ENCODE measurements around the gene GOLGA6D. TPM values are rescaled to one million over a fixed set of nuclear protein-coding genes. Genes with fewer than 3 reads are reported as not detected.
A peak's percentile ranks its signal among the peaks of the same experiment; 100 is the strongest.
"Not testable (repeated sequence)": the region's sequence is repeated elsewhere in the genome, so short reads cannot be mapped to it uniquely, and the experiment has no call there.

Gene GOLGA6D
- total and polyA plus RNA-seq, 8 donors: 0.03 to 0.18 TPM; not detected in 6

DNA sequence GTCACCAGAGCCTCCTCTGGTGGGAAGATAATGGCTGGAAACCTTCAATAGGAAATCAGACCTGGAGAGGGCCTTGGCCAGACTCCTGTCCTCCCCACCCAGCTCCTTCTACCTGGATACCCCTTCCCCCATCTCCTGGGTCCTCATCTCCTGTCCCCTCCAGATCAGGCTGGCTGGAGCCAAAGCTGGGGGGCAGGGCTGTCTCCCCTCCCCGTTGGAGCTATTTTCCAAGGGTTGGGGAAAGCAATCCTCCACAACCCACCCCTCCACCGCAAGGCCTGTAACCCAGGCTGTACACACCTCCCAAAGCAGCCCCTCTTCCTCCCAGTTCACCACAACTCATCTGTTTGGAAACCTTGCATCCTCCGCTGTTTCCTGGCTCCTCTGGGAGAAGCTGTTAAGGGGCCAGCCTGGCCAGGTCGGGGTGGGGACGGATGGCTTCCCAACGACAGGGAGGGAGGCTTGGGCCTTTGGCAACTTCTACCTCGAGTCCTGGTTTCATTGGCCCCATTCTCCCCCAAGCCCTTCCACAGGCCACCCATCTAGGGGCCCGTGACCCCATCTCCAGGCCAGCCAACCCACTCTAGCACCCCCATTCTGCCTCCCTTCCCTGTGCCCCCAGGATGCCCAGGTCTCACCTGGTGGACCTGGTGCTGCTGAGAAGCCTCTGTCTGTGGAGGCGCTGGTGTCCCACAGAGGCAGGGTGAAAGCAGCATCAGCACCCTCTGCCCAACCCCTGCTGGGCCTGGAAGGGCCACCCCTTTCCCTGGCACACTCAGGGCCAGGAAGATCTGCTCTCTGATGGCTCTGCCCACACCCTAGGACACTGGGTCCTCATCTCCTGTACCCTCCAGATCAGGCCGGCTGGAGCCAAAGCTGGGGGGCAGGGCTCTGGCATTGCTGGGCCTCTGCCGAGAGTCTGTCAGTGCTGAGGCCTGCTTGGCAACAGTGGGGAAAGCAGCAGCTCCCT lies 46.6 kb upstream of the GOLGA6D start:
- no peak for DNase-seq
- Histone ChIP-seq H3K4me1 (no peaks in the 10 kb centered on the region), H3K27ac (no peak overlapping the region), H3K36me3 (no peaks in the 10 kb centered on the region), H3K9me3 (no peaks in the 10 kb centered on the region), H3K27me3 (peaks cover 0 to 68% (median 11%) of the 10 kb centered on the region in 3 donors), H3K4me3 (no peak overlapping the region)
- TF ChIP-seq POLR2A (IDR thresholded peaks at IDR 0.05) (no peak), EP300 (IDR thresholded peaks at IDR 0.05) (no peak), POLR2AphosphoS5 (IDR thresholded peaks at IDR 0.05) (no peak)
- TF ChIP-seq, protein P1, sequence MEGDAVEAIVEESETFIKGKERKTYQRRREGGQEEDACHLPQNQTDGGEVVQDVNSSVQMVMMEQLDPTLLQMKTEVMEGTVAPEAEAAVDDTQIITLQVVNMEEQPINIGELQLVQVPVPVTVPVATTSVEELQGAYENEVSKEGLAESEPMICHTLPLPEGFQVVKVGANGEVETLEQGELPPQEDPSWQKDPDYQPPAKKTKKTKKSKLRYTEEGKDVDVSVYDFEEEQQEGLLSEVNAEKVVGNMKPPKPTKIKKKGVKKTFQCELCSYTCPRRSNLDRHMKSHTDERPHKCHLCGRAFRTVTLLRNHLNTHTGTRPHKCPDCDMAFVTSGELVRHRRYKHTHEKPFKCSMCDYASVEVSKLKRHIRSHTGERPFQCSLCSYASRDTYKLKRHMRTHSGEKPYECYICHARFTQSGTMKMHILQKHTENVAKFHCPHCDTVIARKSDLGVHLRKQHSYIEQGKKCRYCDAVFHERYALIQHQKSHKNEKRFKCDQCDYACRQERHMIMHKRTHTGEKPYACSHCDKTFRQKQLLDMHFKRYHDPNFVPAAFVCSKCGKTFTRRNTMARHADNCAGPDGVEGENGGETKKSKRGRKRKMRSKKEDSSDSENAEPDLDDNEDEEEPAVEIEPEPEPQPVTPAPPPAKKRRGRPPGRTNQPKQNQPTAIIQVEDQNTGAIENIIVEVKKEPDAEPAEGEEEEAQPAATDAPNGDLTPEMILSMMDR (IDR thresholded peaks at IDR 0.05): no peak
- whole genome bisulfite sequencing, 5 donors: 78 to 83% (median 79%) methylated on average over 8 to 11 of the region's 11 CpGs
- intact Hi-C loops (cut with DNase I; ENCODE audit: low total_unique reads): no loop called here

DNA sequence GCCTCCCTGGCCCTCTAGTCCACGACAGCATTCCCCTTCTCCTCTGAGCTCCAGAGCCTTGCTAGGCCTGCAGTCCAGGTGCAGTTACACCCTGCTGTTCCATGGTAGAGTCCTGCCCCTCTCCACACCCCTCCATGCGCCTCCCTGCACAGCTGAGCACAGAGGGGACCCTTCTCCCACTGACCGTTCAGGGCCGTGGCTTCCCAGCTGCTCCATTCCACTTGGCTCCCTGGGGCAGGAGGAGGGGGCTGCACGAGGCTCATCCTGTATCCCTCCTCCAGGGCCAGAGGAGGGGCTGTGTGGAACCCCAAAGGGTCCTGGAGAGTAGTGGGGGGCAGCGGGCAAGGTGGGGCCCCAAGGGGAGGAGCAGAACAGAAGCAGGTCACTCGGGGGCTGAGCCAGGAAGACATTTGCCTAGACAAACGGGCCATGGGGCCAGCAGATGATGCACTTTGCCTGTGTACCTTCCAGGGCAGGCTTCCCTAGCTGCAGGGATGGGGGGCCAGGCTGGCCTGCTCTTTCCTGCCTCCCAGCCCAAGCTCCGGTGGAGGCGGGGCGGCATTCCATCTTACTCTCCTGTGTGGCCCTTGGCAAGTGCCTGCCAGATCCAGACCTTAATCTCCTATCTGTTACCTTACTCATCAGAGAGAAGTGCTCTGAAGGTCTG lies 45.2 kb upstream of the GOLGA6D start:
- Histone ChIP-seq H3K27me3 (peaks cover 0 to 55% (median 8%) of the 10 kb centered on the region in 3 donors), H3K36me3 (no peaks in the 10 kb centered on the region), H3K27ac (no peak overlapping the region), H3K9me3 (no peaks in the 10 kb centered on the region), H3K4me3 (no peak overlapping the region), H3K4me1 (no peaks in the 10 kb centered on the region)
- TF ChIP-seq, protein P1 (IDR thresholded peaks at IDR 0.05): no peak
- TF ChIP-seq POLR2AphosphoS5 (IDR thresholded peaks at IDR 0.05) (no peak), POLR2A (IDR thresholded peaks at IDR 0.05) (no peak), EP300 (IDR thresholded peaks at IDR 0.05) (no peak)
- intact Hi-C loops (cut with DNase I; ENCODE audit: low total_unique reads): no loop called here
- DNase-seq: no peak
- 61 to 78% (median 69%) methylated on average over 9 to 11 of the region's 11 CpGs for WGBS, 5 donors

DNA sequence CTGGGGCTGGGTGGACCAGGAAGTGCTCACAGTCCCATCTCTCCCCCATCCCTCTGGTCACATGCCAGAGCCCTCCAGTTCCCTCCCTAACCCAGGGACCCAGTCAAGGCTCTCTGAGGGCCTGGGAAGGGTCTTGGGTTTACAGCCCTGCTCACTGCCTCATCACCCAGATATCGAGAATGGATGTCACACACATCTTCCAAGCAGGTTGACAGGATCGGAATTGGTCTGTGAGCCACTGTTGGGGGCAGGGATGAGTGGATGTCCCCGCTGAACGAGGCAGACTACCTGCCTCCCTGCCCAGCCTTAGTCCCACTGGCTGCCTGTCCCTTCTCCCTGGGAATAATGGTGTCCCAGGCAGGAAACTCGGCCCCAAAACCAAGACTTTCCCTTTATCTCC lies 44.5 kb upstream of the GOLGA6D start:
- TF ChIP-seq, protein P1 (IDR thresholded peaks at IDR 0.05): no peak
- TF ChIP-seq EP300 (IDR thresholded peaks at IDR 0.05) (no peak), POLR2AphosphoS5 (IDR thresholded peaks at IDR 0.05) (no peak), POLR2A (IDR thresholded peaks at IDR 0.05) (no peak)
- intact Hi-C loops (cut with DNase I; ENCODE audit: low total_unique reads): no loop called here
- Histone ChIP-seq H3K27me3 (peaks cover 0 to 48% (median 7%) of the 10 kb centered on the region in 3 donors), H3K36me3 (no peaks in the 10 kb centered on the region), H3K4me3 (no peak overlapping the region), H3K9me3 (no peaks in the 10 kb centered on the region), H3K4me1 (no peaks in the 10 kb centered on the region), H3K27ac (no peak overlapping the region)
- WGBS, 5 donors: 50 to 86% (median 74%) methylated on average over 1 to 5 of the region's 5 CpGs
- DNase-seq: no peak

DNA sequence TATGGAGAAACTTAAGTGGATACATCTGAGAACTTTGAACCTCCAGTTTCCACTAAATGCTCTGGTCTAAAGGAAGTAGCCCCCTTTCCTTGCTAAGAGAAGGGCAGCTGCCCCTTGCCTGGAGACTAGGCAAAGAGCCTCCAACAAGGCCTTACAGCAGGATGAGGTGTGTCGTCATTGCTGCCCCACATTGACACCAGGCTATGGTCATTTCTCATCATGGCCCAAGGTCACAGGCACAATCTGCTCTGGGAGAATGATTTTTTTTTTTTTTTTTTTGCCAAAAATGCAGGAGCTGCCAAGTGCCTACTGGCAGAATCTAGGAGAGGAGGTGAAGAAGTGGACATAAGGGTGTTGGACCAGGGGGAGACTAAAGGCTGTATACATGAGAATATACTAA lies 36.9 kb upstream of the GOLGA6D start:
- H3K27ac ChIP-seq, H3K36me3 ChIP-seq, DNase-seq, H3K4me1 ChIP-seq, H3K4me3 ChIP-seq, H3K9me3 ChIP-seq: not testable (repeated sequence)
- WGBS, 5 donors: 81 to 100% (median 92%) methylated on average over 1 of the region's 1 CpG
- intact Hi-C loops (cut with DNase I; ENCODE audit: low total_unique reads): loop anchor here (10.0 kb wide), 1 partner anchor 59 kb away; no protein-coding TSS in a partner anchor
- peaks cover 0 to 15% (median 0%) of the 10 kb centered on the region in 3 donors for H3K27me3 ChIP-seq

DNA sequence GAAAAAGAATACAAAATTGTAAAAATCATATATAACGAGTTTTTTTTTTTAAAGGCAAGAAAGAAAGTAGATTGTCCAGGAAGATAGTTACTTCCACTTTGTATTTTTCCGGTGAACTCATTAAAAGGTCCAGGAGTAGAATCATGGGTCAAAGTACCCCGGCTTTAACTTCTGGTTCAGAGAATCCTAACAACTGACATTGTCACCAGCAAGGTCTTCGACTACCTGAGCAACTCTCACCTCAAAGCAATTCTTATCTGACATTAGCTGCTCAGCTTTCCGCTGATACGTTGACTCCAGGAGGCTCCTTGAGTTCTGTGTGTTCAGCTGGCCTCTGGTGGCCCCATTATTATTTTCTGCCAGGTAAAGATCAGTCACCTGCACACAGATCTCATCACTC lies 33.6 kb upstream of the GOLGA6D start:
- intact Hi-C loops (cut with DNase I; ENCODE audit: low total_unique reads): loop anchor here (10.0 kb wide), 1 partner anchor 56 kb away; no protein-coding TSS in a partner anchor
- not testable (repeated sequence) for H3K9me3 ChIP-seq, H3K36me3 ChIP-seq, H3K4me3 ChIP-seq, H3K4me1 ChIP-seq, H3K27ac ChIP-seq
- peak; percentile 15 to 16 for DNase-seq
- peaks cover 0 to 22% (median 0%) of the 10 kb centered on the region in 3 donors for H3K27me3 ChIP-seq
- WGBS, 5 donors: 25 to 41% (median 32%) methylated on average over 6 of the region's 6 CpGs
